ENCODE data around the gene DMP1.

The DMP1 gene

DNA sequence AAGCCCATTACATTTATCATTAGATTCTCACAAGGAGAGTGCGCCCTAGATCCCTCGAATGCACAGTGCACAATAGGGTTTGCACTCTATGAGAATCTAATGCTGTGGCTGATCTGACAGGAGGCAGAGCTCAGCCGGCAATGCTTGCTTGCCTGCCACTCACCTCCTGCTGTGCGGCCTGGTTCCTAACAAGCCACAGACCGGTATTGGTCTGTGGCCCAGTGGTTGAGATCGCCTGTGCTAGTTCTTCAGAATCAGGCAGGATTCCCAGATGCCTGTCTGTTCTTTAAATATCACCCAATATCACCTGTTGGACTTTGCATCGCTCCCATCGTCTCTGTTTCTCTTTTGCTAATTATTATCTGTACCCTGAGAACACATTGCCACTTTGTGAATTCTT is 27.8 kb upstream of the DMP1 start:
- H3K36me3 ChIP-seq (ENCODE audit: insufficient read depth, insufficient read length, low read length): no peaks in the 10 kb centered on the region
- H3K27me3 ChIP-seq (ENCODE audit: insufficient read depth, insufficient read length): no peaks in the 10 kb centered on the region
- no peaks in the 10 kb centered on the region for H3K9me3 ChIP-seq (ENCODE audit: insufficient read depth, low read length)
- TF ChIP-seq YY1 (IDR thresholded peaks at IDR 0.05; ENCODE audit: insufficient read depth, insufficient read length) (no peak), SUZ12 (IDR thresholded peaks at IDR 0.05; ENCODE audit: extremely low read depth, insufficient read depth, insufficient read length) (no peak), ZNF274 (IDR thresholded peaks at IDR 0.05; ENCODE audit: low read depth, low read length) (no peak)
- no peaks in the 10 kb centered on the region for H3K4me1 ChIP-seq (ENCODE audit: insufficient read depth, insufficient read length)
- no peak overlapping the region for H3K4me3 ChIP-seq (ENCODE audit: insufficient read length, low read depth)
- H3K9ac ChIP-seq (ENCODE audit: insufficient read length, low read depth): no peak overlapping the region
- no peak for DNase-seq (ENCODE audit: low read depth, low spot score)

GRCh38 chr4:87624698-87625097 is 25.4 kb upstream of the DMP1 start:
- H3K36me3 ChIP-seq (ENCODE audit: insufficient read depth, insufficient read length, low read length): no peaks in the 10 kb centered on the region
- H3K9ac ChIP-seq (ENCODE audit: insufficient read length, low read depth): no peak overlapping the region
- no peak overlapping the region for H3K4me3 ChIP-seq (ENCODE audit: insufficient read length, low read depth)
- H3K27me3 ChIP-seq (ENCODE audit: insufficient read depth, insufficient read length): no peaks in the 10 kb centered on the region
- TF ChIP-seq YY1 (IDR thresholded peaks at IDR 0.05; ENCODE audit: insufficient read depth, insufficient read length) (no peak), ZNF274 (IDR thresholded peaks at IDR 0.05; ENCODE audit: low read depth, low read length) (no peak), SUZ12 (IDR thresholded peaks at IDR 0.05; ENCODE audit: extremely low read depth, insufficient read depth, insufficient read length) (no peak)
- H3K4me1 ChIP-seq (ENCODE audit: insufficient read depth, insufficient read length): no peaks in the 10 kb centered on the region
- H3K9me3 ChIP-seq (ENCODE audit: insufficient read depth, low read length): no peaks in the 10 kb centered on the region
- no peak for DNase-seq (ENCODE audit: low read depth, low spot score)

DNA sequence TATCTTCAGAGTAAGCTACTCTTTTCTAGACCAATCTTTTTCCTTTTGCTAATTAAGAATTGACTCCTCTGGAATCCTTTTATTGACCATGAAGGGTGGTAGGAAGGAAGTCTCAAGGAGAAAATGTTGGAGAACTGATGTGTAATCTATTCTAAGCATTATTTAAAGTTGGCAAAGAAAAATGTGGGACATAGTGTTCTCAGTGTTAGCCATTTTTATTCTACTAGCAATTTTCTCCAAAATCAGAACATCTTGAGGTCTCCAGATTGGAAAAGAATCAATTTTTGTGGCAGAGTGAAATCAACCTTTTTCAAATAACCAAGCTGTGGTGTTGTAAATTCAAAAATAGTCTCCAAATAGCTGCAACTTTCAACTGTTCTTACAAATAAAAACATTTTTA is 18.4 kb upstream of the DMP1 start:
- Histone ChIP-seq H3K9me3 (ENCODE audit: insufficient read depth, low read length) (peaks cover 4% of the 10 kb centered on the region; the same call in 1 of the 2 replicates), H3K36me3 (ENCODE audit: insufficient read depth, insufficient read length, low read length) (no peaks in the 10 kb centered on the region), H3K27me3 (ENCODE audit: insufficient read depth, insufficient read length) (no peaks in the 10 kb centered on the region), H3K4me3 (ENCODE audit: insufficient read length, low read depth) (no peak overlapping the region), H3K9ac (ENCODE audit: insufficient read length, low read depth) (no peak overlapping the region), H3K4me1 (ENCODE audit: insufficient read depth, insufficient read length) (peaks cover 2% of the 10 kb centered on the region)
- DNase-seq (ENCODE audit: low read depth, low spot score): no peak
- TF ChIP-seq ZNF274 (IDR thresholded peaks at IDR 0.05; ENCODE audit: low read depth, low read length) (no peak), YY1 (IDR thresholded peaks at IDR 0.05; ENCODE audit: insufficient read depth, insufficient read length) (no peak), SUZ12 (IDR thresholded peaks at IDR 0.05; ENCODE audit: extremely low read depth, insufficient read depth, insufficient read length) (no peak)

GRCh38 chr4:87632469-87632868 is 17.6 kb upstream of the DMP1 start:
- DNase-seq (ENCODE audit: low read depth, low spot score): no peak
- TF ChIP-seq ZNF274 (IDR thresholded peaks at IDR 0.05; ENCODE audit: low read depth, low read length) (no peak), YY1 (IDR thresholded peaks at IDR 0.05; ENCODE audit: insufficient read depth, insufficient read length) (no peak), SUZ12 (IDR thresholded peaks at IDR 0.05; ENCODE audit: extremely low read depth, insufficient read depth, insufficient read length) (no peak)
- Histone ChIP-seq H3K4me3 (ENCODE audit: insufficient read length, low read depth) (no peak overlapping the region), H3K9ac (ENCODE audit: insufficient read length, low read depth) (no peak overlapping the region), H3K36me3 (ENCODE audit: insufficient read depth, insufficient read length, low read length) (no peaks in the 10 kb centered on the region), H3K4me1 (ENCODE audit: insufficient read depth, insufficient read length) (peaks cover 2% of the 10 kb centered on the region), H3K27me3 (ENCODE audit: insufficient read depth, insufficient read length) (no peaks in the 10 kb centered on the region), H3K9me3 (ENCODE audit: insufficient read depth, low read length) (peaks cover 4% of the 10 kb centered on the region; the same call in 1 of the 2 replicates)

DNA sequence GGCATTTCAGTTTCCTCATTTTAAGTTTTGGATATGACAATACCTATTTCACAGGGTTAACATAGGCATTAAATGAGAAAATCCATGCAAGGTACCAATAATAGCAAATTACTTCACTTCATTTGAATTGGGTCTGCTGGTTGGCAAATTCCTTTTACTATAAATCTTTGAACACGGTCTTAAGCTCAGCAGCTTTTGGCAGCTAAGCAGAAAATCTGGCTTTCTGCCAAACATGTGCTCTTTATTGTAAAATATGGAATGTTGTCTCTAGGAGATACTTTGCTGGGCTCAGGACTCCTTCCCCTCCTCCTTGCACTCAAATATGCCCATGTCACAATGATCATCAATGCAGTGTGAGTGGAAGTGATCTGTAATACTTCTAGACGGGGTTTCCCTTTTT is 16.8 kb upstream of the DMP1 start:
- no peak overlapping the region for H3K4me3 ChIP-seq (ENCODE audit: insufficient read length, low read depth)
- DNase-seq (ENCODE audit: low read depth, low spot score): no peak
- TF ChIP-seq YY1 (IDR thresholded peaks at IDR 0.05; ENCODE audit: insufficient read depth, insufficient read length) (no peak), ZNF274 (IDR thresholded peaks at IDR 0.05; ENCODE audit: low read depth, low read length) (no peak), SUZ12 (IDR thresholded peaks at IDR 0.05; ENCODE audit: extremely low read depth, insufficient read depth, insufficient read length) (no peak)
- no peaks in the 10 kb centered on the region for H3K36me3 ChIP-seq (ENCODE audit: insufficient read depth, insufficient read length, low read length)
- H3K4me1 ChIP-seq (ENCODE audit: insufficient read depth, insufficient read length): peaks cover 2% of the 10 kb centered on the region
- H3K9me3 ChIP-seq (ENCODE audit: insufficient read depth, low read length): peaks cover 4% of the 10 kb centered on the region; the same call in 1 of the 2 replicates
- H3K27me3 ChIP-seq (ENCODE audit: insufficient read depth, insufficient read length): no peaks in the 10 kb centered on the region
- H3K9ac ChIP-seq (ENCODE audit: insufficient read length, low read depth): no peak overlapping the region

DNA sequence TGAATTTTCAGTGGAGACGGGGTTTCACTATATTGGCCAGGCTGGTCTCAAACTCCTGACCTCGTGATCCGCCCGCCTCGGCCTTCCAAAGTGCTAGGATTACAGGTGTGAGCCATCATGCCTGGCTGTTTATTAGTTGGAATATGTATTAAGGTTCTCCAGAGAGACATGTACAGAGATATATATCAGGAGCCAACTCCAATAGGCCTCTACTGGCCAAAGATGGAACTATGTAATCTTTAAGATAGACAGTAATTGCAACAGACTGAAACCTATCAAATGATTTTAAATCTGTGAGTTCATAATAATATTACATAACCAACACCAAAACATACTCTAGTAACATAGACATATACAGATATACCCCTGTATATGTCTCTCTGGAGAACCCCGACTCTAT is 5.8 kb upstream of the DMP1 start:
- H3K36me3 ChIP-seq (ENCODE audit: insufficient read depth, insufficient read length, low read length): no peaks in the 10 kb centered on the region
- TF ChIP-seq SUZ12 (IDR thresholded peaks at IDR 0.05; ENCODE audit: extremely low read depth, insufficient read depth, insufficient read length): no peak
- no peak for TF ChIP-seq YY1 (IDR thresholded peaks at IDR 0.05; ENCODE audit: insufficient read depth, insufficient read length)
- TF ChIP-seq ZNF274 (IDR thresholded peaks at IDR 0.05; ENCODE audit: low read depth, low read length): no peak
- H3K9ac ChIP-seq (ENCODE audit: insufficient read length, low read depth): no peak overlapping the region
- H3K27me3 ChIP-seq (ENCODE audit: insufficient read depth, insufficient read length): no peaks in the 10 kb centered on the region
- no peaks in the 10 kb centered on the region for H3K9me3 ChIP-seq (ENCODE audit: insufficient read depth, low read length)
- no peaks in the 10 kb centered on the region for H3K4me1 ChIP-seq (ENCODE audit: insufficient read depth, insufficient read length)
- no peak overlapping the region for H3K4me3 ChIP-seq (ENCODE audit: insufficient read length, low read depth)
- no peak for DNase-seq (ENCODE audit: low read depth, low spot score)

DNA sequence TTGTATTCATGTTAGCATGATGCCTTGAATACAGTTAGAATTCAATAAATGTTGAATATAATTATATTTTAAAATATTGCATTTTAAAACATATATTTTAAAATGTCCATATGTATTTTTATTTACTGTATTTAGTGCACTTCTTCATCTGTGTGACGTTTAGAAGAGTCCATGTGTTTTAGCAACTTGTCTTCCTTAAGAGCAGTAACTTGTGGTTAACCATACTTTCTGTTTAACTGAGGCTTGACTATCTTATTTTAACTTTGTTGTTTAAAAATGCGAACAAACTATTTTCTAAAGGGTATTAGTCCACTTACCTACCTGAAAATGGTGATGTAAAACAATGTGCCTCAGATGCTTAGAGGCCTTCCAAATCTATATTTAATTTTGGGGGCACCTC is 858 bp downstream of the DMP1 start:
- TF ChIP-seq YY1 (IDR thresholded peaks at IDR 0.05; ENCODE audit: insufficient read depth, insufficient read length) (no peak), ZNF274 (IDR thresholded peaks at IDR 0.05; ENCODE audit: low read depth, low read length) (no peak), SUZ12 (IDR thresholded peaks at IDR 0.05; ENCODE audit: extremely low read depth, insufficient read depth, insufficient read length) (no peak)
- H3K9ac ChIP-seq (ENCODE audit: insufficient read length, low read depth): no peak overlapping the region
- DNase-seq (ENCODE audit: low read depth, low spot score): no peak
- H3K27me3 ChIP-seq (ENCODE audit: insufficient read depth, insufficient read length): no peaks in the 10 kb centered on the region
- no peaks in the 10 kb centered on the region for H3K36me3 ChIP-seq (ENCODE audit: insufficient read depth, insufficient read length, low read length)
- no peak overlapping the region for H3K4me3 ChIP-seq (ENCODE audit: insufficient read length, low read depth)
- H3K9me3 ChIP-seq (ENCODE audit: insufficient read depth, low read length): no peaks in the 10 kb centered on the region
- no peaks in the 10 kb centered on the region for H3K4me1 ChIP-seq (ENCODE audit: insufficient read depth, insufficient read length)
